ENCODE results near the gene SETD1A.

SETD1A gene

DNA sequence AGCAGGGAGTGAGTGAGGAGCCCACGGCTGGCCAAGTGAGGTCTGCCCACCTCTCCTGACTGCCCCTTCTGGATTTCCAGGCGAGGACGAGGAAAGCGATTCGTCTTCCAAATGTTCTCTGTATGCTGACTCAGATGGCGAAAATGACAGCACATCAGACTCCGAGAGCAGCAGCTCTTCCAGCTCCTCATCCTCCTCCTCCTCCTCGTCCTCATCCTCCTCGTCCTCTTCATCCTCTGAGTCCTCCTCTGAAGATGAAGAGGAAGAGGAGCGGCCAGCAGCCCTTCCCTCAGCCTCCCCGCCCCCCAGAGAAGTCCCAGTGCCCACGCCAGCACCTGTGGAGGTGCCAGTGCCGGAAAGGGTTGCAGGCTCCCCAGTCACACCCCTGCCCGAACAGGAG is 13.7 kb downstream of the SETD1A start:
- Histone ChIP-seq H2AFZ (ENCODE audit: low read depth, low read length) (no peak overlapping the region), H3K36me3 (ENCODE audit: insufficient read depth, low read length) (peaks cover 84% of the 10 kb centered on the region), H3K27me3 (ENCODE audit: insufficient read depth, low read length) (no peaks in the 10 kb centered on the region), H3K9me3 (ENCODE audit: low read length) (no peaks in the 10 kb centered on the region), H3K4me1 (ENCODE audit: insufficient read depth, low read length) (no peaks in the 10 kb centered on the region), H3K4me3 (ENCODE audit: low read length) (no peak overlapping the region)

DNA sequence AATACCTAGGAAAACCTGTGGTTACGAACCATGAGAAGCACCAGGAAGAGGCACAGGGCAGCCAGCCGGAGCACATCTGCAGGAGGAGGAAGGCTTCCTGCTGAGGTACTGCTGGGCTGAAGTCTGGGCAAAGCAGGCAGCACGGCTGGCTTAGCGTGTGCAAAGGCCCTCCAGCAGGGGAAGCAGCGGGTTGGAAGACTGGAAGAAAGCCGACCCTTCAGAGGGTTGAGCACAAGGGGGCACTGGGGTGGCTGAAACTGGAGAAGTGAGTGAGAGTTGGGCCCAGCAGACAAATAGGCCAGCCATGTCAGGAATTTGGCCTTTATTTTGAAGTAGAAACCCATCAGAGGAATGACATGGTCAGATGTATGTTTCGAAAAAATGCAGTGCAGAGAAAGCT is 15.3 kb downstream of the SETD1A start:
- H3K36me3 ChIP-seq (ENCODE audit: insufficient read depth, low read length), result peaks cover 84% of the 10 kb centered on the region
- no peaks in the 10 kb centered on the region for H3K27me3 ChIP-seq (ENCODE audit: insufficient read depth, low read length)
- no peaks in the 10 kb centered on the region for H3K4me1 ChIP-seq (ENCODE audit: insufficient read depth, low read length)
- H2AFZ ChIP-seq (ENCODE audit: low read depth, low read length), result no peak overlapping the region
- no peaks in the 10 kb centered on the region for H3K9me3 ChIP-seq (ENCODE audit: low read length)
- no peak overlapping the region for H3K4me3 ChIP-seq (ENCODE audit: low read length)

DNA sequence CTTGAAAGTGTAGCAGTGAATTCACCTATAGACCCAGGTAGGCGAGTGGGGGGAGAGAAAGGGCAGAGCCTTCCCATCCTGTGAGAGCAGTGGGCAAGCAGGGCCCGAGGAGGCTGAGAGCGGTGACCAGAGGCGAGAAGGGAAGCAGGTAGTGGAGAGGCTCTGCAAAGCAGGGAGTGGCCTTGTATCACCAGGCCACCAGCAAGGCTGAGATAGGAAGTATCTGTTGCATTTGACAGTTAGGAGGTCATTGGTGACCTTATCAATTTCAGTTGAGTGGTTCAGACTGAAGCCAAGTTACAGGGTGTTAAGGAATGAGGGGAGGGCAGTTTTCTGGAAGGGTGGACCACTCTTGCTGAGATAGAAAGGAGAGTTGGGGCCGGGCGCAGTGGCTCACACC is 16.8 kb downstream of the SETD1A start:
- peaks cover 85% of the 10 kb centered on the region for H3K36me3 ChIP-seq (ENCODE audit: insufficient read depth, low read length)
- H3K4me3 ChIP-seq (ENCODE audit: low read length), result no peak overlapping the region
- no peak overlapping the region for H2AFZ ChIP-seq (ENCODE audit: low read depth, low read length)
- H3K27me3 ChIP-seq (ENCODE audit: insufficient read depth, low read length), result no peaks in the 10 kb centered on the region
- no peaks in the 10 kb centered on the region for H3K4me1 ChIP-seq (ENCODE audit: insufficient read depth, low read length)
- no peaks in the 10 kb centered on the region for H3K9me3 ChIP-seq (ENCODE audit: low read length)

DNA sequence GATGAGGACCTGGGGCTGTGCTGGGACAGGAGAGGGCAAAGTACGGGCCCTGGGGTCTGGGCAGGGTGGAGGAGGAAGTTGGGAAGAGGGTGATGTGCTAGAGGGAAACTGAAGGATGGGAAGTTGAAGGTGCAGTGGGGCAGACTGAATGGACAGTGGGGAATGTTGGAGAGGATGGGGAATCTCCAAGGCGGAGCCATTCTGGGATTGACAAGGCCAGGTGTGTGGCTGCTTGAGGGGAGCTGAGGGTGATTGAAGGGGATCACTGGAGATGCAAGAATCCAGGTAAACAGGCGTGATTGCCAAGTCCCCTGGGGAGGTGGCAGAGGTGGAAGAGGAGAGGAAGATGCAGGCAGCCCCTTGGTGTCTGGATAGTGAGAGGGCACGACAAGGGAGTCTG is 18.9 kb downstream of the SETD1A start:
- Histone ChIP-seq H3K27me3 (ENCODE audit: insufficient read depth, low read length) (no peaks in the 10 kb centered on the region), H3K4me3 (ENCODE audit: low read length) (no peak overlapping the region), H3K4me1 (ENCODE audit: insufficient read depth, low read length) (no peaks in the 10 kb centered on the region), H3K9me3 (ENCODE audit: low read length) (no peaks in the 10 kb centered on the region), H2AFZ (ENCODE audit: low read depth, low read length) (no peak overlapping the region), H3K36me3 (ENCODE audit: insufficient read depth, low read length) (peaks cover 86% of the 10 kb centered on the region)

DNA sequence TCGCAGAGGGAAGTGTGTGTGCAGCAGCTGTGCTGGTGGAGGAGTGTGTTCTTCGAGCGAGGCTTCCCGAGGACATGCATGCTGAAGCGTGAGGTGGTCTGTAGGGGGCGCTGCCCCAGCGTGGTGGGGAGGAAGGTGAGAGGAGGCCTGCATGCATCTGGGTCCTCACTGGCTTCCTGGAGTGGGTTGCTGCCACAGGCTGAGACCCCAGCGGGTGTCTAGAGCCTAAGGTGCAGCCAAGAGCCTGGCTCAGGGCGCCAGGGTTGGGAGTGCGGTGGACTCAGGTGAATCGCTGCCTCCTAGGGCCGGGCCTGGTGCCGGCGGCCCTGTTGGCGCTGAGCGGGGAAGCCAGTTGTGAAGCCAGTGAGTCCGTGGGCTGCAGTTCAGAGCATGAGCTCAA is 19.9 kb downstream of the SETD1A start:
- H3K36me3 ChIP-seq (ENCODE audit: insufficient read depth, low read length), result peaks cover 81% of the 10 kb centered on the region
- H3K27me3 ChIP-seq (ENCODE audit: insufficient read depth, low read length), result no peaks in the 10 kb centered on the region
- H3K9me3 ChIP-seq (ENCODE audit: low read length), result no peaks in the 10 kb centered on the region
- no peak overlapping the region for H3K4me3 ChIP-seq (ENCODE audit: low read length)
- H2AFZ ChIP-seq (ENCODE audit: low read depth, low read length), result no peak overlapping the region
- H3K4me1 ChIP-seq (ENCODE audit: insufficient read depth, low read length), result no peaks in the 10 kb centered on the region

DNA sequence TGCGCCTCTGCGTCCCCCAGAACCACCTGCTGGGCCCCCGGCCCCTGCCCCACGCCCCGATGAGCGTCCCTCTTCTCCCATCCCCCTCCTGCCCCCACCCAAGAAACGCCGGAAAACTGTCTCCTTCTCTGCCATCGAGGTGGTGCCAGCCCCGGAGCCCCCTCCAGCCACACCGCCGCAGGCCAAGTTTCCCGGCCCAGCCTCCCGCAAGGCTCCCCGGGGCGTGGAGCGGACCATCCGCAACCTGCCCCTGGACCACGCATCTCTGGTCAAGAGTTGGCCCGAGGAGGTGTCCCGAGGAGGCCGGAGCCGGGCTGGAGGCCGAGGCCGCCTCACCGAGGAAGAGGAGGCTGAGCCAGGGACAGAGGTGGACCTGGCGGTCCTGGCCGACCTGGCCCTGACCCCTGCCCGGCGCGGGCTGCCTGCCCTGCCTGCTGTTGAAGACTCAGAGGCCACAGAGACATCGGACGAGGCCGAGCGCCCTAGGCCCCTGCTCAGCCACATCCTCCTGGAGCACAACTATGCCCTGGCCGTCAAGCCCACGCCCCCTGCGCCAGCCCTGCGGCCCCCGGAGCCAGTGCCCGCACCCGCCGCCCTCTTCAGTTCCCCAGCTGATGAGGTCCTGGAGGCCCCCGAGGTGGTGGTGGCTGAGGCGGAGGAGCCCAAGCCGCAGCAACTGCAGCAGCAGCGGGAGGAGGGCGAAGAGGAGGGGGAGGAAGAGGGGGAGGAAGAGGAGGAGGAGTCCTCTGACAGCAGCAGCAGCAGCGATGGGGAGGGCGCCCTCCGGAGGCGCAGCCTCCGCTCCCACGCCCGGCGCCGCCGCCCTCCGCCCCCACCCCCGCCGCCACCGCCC is 21.8 kb downstream of the SETD1A start:
- H3K36me3 ChIP-seq (ENCODE audit: insufficient read depth, low read length), result peaks cover 79% of the 10 kb centered on the region
- H3K4me3 ChIP-seq (ENCODE audit: low read length), result no peak overlapping the region
- no peak overlapping the region for H2AFZ ChIP-seq (ENCODE audit: low read depth, low read length)
- no peaks in the 10 kb centered on the region for H3K27me3 ChIP-seq (ENCODE audit: insufficient read depth, low read length)
- H3K9me3 ChIP-seq (ENCODE audit: low read length), result no peaks in the 10 kb centered on the region
- H3K4me1 ChIP-seq (ENCODE audit: insufficient read depth, low read length), result no peaks in the 10 kb centered on the region

DNA sequence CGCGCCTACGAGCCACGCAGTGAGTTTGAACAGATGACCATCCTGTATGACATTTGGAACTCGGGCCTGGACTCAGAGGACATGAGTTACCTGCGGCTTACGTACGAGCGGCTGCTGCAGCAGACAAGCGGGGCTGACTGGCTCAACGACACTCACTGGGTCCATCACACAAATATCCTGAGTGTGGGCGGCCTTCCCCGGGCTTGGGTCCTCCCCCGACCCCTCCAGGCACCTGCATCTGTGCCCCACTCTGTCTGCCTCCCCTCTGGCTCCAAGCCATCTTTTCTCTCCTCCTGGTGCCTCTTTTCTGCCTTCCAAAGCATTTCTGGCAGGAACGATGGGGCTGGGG is 22.4 kb downstream of the SETD1A start:
- peaks cover 3% of the 10 kb centered on the region for H3K4me1 ChIP-seq (ENCODE audit: insufficient read depth, low read length)
- no peak overlapping the region for H3K4me3 ChIP-seq (ENCODE audit: low read length)
- no peaks in the 10 kb centered on the region for H3K27me3 ChIP-seq (ENCODE audit: insufficient read depth, low read length)
- no peaks in the 10 kb centered on the region for H3K9me3 ChIP-seq (ENCODE audit: low read length)
- no peak overlapping the region for H2AFZ ChIP-seq (ENCODE audit: low read depth, low read length)
- H3K36me3 ChIP-seq (ENCODE audit: insufficient read depth, low read length), result peaks cover 77% of the 10 kb centered on the region

DNA sequence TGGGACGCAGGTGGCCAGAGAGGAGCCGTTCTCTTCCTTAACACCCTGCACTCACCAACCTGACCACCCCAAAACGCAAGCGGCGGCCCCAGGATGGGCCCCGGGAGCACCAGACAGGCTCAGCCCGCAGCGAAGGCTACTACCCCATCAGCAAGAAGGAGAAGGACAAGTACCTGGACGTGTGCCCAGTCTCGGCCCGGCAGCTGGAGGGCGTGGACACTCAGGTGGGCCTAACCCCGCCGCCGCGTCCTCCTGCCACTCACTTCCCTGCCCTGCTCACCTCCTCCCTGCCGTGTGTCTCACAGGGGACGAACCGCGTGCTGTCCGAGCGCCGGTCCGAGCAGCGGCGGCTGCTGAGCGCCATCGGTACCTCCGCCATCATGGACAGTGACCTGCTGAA is 22.9 kb downstream of the SETD1A start:
- Histone ChIP-seq H3K4me1 (ENCODE audit: insufficient read depth, low read length) (peaks cover 7% of the 10 kb centered on the region), H3K4me3 (ENCODE audit: low read length) (no peak overlapping the region), H3K9me3 (ENCODE audit: low read length) (no peaks in the 10 kb centered on the region), H3K27me3 (ENCODE audit: insufficient read depth, low read length) (no peaks in the 10 kb centered on the region), H2AFZ (ENCODE audit: low read depth, low read length) (no peak overlapping the region), H3K36me3 (ENCODE audit: insufficient read depth, low read length) (peaks cover 74% of the 10 kb centered on the region)

DNA sequence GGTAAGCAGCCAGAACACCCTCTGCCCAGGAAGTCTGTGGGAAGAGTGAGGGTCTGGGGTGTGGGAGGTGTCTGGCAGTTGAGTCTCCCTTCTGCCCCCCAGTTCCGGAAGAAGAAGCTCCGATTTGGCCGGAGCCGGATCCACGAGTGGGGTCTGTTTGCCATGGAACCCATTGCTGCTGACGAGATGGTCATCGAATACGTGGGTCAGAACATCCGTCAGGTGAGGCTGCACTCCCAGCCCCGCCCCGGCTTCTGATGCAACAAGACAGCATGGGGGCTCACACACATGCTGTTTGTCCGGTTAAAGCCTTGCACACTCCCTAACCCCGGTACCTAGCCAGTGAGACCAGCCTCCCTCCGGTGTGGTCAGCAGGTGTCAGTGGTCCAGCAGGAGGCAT is 23.4 kb downstream of the SETD1A start:
- no peak overlapping the region for H3K4me3 ChIP-seq (ENCODE audit: low read length)
- H2AFZ ChIP-seq (ENCODE audit: low read depth, low read length), result no peak overlapping the region
- H3K36me3 ChIP-seq (ENCODE audit: insufficient read depth, low read length), result peaks cover 68% of the 10 kb centered on the region
- no peaks in the 10 kb centered on the region for H3K9me3 ChIP-seq (ENCODE audit: low read length)
- H3K4me1 ChIP-seq (ENCODE audit: insufficient read depth, low read length), result peaks cover 8% of the 10 kb centered on the region
- H3K27me3 ChIP-seq (ENCODE audit: insufficient read depth, low read length), result no peaks in the 10 kb centered on the region

DNA sequence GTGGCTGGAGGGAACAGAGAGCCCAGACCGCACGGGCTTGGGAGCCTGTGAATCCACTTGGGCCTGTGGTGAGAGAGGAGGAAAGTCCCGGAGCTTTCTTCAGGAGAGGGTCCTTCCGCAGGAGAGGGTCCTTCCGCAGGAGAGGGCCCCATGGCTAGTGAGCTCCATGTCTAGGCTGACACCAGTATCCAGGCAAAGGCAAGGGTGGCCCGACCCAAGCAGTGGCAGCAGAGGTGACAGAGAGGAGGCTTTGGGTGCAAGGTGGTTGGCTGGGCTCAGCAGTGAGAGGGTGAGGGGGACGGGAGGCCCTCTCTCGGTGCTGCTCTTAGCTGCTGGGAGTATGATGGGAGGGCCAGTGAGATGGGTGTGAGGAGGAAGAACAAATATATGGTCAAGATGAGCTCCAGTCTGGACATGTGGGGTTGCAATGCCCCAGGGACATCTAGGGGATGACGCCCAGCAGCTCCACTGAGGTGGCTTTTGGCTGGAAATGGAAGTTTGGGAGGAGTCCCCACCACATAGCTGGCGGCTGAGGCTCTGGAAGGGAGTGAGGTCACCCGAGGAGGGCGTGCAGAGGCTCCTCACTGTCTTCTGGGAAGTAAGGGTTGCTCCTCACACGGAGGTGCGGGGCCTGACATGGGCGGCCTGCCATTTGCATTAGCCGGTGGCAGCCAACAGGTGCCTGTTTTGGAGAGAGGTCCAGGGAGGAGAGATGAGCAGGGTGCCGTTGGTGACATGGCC is 25.2 kb downstream of the SETD1A start:
- Histone ChIP-seq H3K4me3 (ENCODE audit: low read length) (no peak overlapping the region), H3K36me3 (ENCODE audit: insufficient read depth, low read length) (peaks cover 53% of the 10 kb centered on the region), H2AFZ (ENCODE audit: low read depth, low read length) (no peak overlapping the region), H3K9me3 (ENCODE audit: low read length) (no peaks in the 10 kb centered on the region), H3K4me1 (ENCODE audit: insufficient read depth, low read length) (peaks cover 8% of the 10 kb centered on the region), H3K27me3 (ENCODE audit: insufficient read depth, low read length) (no peaks in the 10 kb centered on the region)

DNA sequence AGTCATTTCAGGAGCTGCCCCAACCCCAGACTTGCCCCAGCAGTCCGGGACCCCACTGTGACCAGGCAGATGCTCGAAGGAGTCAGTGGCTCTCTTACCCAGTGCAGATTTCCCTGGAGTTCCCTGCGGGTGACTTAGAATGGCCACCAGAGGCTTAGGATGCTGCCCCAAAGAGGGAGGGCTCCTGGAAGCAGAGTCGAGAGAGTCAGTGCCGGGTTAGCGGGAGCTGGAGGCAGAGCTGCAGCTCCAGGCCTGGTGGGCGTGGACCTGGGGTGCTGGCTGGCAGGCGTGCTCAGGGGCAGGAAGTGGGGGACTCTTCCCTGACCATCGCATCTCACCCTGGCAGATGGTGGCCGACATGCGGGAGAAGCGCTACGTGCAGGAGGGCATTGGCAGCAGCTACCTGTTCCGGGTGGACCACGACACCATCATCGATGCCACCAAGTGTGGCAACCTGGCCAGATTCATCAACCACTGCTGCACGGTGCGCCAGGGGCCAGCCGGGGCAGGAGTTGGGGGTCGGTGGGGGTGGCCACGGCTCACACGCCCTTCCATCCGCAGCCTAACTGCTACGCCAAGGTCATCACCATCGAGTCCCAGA is 25.8 kb downstream of the SETD1A start:
- H3K9me3 ChIP-seq (ENCODE audit: low read length), result no peaks in the 10 kb centered on the region
- peaks cover 47% of the 10 kb centered on the region for H3K36me3 ChIP-seq (ENCODE audit: insufficient read depth, low read length)
- H3K27me3 ChIP-seq (ENCODE audit: insufficient read depth, low read length), result no peaks in the 10 kb centered on the region
- H2AFZ ChIP-seq (ENCODE audit: low read depth, low read length), result no peak overlapping the region
- peaks cover 8% of the 10 kb centered on the region for H3K4me1 ChIP-seq (ENCODE audit: insufficient read depth, low read length)
- no peak overlapping the region for H3K4me3 ChIP-seq (ENCODE audit: low read length)

DNA sequence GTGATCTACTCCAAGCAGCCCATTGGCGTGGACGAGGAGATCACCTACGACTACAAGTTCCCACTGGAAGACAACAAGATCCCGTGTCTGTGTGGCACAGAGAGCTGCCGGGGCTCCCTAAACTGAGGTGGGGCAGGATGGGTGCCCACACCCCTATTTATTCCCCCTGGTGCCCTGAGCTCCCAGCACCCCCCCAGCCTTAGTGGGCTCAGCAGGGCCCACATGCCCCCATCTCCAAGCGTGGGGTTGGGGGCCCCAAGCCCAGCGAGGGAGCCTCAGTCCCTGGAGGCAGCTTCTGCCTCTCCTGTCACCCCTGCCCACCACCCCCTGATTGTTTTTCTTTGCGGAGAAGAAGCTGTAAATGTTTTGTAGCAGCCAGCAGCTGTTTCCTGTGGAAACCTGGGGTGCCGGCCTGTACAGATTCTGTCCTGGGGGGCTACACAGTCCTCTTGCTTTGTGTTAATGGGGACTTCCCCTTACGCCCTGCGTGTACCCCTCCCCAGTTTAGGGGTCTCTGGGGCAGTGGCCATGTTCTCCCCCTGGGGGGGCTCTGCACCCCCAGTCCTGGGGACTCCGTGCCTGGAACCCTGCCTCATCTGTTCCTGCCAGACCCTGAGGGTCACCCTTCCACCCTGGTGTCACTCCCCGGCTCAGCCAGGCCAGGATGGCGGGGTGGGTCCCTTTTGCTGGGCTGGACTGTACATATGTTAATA is 26.5 kb downstream of the SETD1A start:
- peaks cover 42% of the 10 kb centered on the region for H3K36me3 ChIP-seq (ENCODE audit: insufficient read depth, low read length)

More for the DNA sequence above, 26.5 kb downstream of the SETD1A start:
- Histone ChIP-seq H3K4me3 (ENCODE audit: low read length) (no peak overlapping the region), H3K27me3 (ENCODE audit: insufficient read depth, low read length) (no peaks in the 10 kb centered on the region), H2AFZ (ENCODE audit: low read depth, low read length) (no peak overlapping the region), H3K4me1 (ENCODE audit: insufficient read depth, low read length) (peaks cover 8% of the 10 kb centered on the region), H3K9me3 (ENCODE audit: low read length) (no peaks in the 10 kb centered on the region)
